Left lung (tissue), 10 donors: ENCODE data around the gene F10. TPM values are rescaled to one million over a fixed set of nuclear protein-coding genes. Genes with fewer than 3 reads are reported as not detected.
A peak's percentile ranks its signal among the peaks of the same experiment; 100 is the strongest.

Experiments used
- ATAC-seq: fragments of 200-7000 bp; cut with Tn5 transposase; one replicate; pipeline ENCODE4 v1.9.1; 2020; ENCODE audit warnings: moderate library complexity
- DNase-seq, 4 donors: peaks; one replicate each; pipeline ENCODE4 v3.0.0-alpha.2; 2013 to 2020
- H3K27ac ChIP-seq, 2 donors: fragments of 200-600 bp; sonication (generic) in 1 of 2; one replicate each; pipeline versions ENCODE4 v1.5.0 to v1.8.0; 2020 to 2021
- H3K27me3 ChIP-seq, 2 donors: fragments of 200-600 bp; sonication (generic) in 1 of 2; one replicate each; pipeline versions ENCODE4 v1.5.0 to v1.8.0; 2020 to 2021
- H3K36me3 ChIP-seq, 2 donors: fragments of 200-600 bp; sonication (generic) in 1 of 2; one replicate each; pipeline versions ENCODE4 v1.5.0 to v1.8.0; 2020 to 2021
- H3K4me1 ChIP-seq, 2 donors: fragments of 200-600 bp; one replicate each; pipeline ENCODE4 v1.8.0; 2021
- H3K4me3 ChIP-seq, 2 donors: fragments of 200-600 bp; sonication (generic) in 1 of 2; one replicate each; pipeline versions ENCODE4 v1.5.0 to v1.8.0; 2020 to 2021; ENCODE audit warnings: mild to moderate bottlenecking in 1 of 2
- H3K9me3 ChIP-seq, 2 donors: fragments of 200-600 bp; sonication (generic) in 1 of 2; one replicate each; pipeline versions ENCODE4 v1.5.0 to v1.8.0; 2020 to 2021
- intact Hi-C, 2 donors: fragments of 100-400 bp; cut with DNase I; formaldehyde crosslinking; loops; one replicate each; pipeline versions ENCODE4 v1.11.2 to v1.14.2; 2022
- polyA plus RNA-seq, 6 donors: library from polyadenylated mRNA; unstranded; fragments of 120-200 nt; gene quantifications; one replicate each; pipeline ENCODE4 v1.2.1, GENCODE V29; 2013; ENCODE audit not compliant: insufficient read length in 6 of 6
- total RNA-seq, 2 donors: library from RNA; stranded (reverse); fragmentation: NEBNext Ultra II Directional; extraction: Animal tissue kit (Norgen Biotek cat#: 25700); gene quantifications; one replicate each; pipeline ENCODE4 v1.2.1, GENCODE V29; 2021
- TF ChIP-seq, protein P1 (sequence below), 2 donors: fragments of 200-600 bp; sonication (generic) in 1 of 2; IDR thresholded peaks; one replicate each; pipeline versions ENCODE4 v1.5.0 to v1.8.0; 2021; ENCODE audit warnings: antibody characterized with exemption in 2 of 2
- donor health status: DM: no; HTN: yes; CAD: no.
- donor health status: DM: no; HTN: no; CAD: no.

The F10 gene
- total and polyA plus RNA-seq, 8 donors: 6.2 to 21.8 (median 15.1) TPM

GRCh38 chr13:113150550-113151365 lies 28.2 kb downstream of the F10 start:
- Histone ChIP-seq H3K36me3 (no peaks in the 10 kb centered on the region), H3K9me3 (no peaks in the 10 kb centered on the region), H3K27ac (no peak overlapping the region), H3K27me3 (peaks cover 0 to 25% of the 10 kb centered on the region in 2 donors), H3K4me1 (peaks cover 13 to 26% of the 10 kb centered on the region in 2 donors), H3K4me3 (no peak overlapping the region)
- TF ChIP-seq, protein P1, sequence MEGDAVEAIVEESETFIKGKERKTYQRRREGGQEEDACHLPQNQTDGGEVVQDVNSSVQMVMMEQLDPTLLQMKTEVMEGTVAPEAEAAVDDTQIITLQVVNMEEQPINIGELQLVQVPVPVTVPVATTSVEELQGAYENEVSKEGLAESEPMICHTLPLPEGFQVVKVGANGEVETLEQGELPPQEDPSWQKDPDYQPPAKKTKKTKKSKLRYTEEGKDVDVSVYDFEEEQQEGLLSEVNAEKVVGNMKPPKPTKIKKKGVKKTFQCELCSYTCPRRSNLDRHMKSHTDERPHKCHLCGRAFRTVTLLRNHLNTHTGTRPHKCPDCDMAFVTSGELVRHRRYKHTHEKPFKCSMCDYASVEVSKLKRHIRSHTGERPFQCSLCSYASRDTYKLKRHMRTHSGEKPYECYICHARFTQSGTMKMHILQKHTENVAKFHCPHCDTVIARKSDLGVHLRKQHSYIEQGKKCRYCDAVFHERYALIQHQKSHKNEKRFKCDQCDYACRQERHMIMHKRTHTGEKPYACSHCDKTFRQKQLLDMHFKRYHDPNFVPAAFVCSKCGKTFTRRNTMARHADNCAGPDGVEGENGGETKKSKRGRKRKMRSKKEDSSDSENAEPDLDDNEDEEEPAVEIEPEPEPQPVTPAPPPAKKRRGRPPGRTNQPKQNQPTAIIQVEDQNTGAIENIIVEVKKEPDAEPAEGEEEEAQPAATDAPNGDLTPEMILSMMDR (IDR thresholded peaks at IDR 0.05): no peak
- intact Hi-C loops: no loop called here
- ATAC-seq (no peak), DNase-seq (no peak)

DNA sequence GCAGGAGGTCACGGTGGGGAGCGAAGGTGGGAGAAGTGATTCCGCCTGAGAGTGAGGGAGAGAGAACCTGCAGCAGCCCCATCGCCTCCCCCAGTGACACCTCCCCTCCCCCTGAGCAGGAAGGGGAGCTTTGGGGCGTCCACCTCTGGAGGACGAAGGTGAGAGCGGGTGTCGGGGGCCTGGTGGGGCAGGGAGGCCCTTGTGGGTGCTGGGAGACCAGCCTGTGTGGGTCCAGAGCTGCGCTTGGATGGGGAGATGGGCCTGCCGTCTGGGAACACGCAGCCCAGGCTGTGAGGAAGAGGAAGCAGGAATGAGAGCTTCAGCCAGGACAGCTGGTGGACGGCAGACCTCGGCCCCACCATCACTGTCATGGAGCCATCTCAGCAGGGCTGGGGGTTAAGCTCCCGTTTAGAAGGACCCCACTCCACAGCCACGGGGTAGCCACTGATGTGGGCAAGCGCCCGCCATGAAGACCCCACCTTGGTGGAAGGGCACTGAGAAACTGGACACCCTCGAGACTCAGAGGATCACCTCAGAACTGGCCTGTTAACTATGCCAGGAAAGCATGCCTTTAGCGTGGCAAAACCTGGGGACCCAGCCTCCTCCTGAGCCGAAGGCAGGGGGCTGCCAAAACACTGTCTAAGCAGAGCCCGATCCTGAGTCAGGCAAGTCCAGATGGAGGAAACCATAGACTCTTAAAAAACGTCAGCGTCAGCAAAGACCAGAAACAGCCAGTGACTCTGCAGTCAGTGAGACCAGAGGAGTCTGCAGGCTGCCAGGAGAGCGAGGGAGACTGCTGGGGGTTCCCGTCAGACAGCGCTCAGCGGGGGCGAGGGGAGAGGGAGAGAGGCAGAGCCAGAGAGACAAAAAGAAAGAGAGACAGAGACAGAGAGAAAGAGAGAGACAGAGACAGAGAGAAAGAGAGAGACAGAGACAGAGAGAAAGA lies 29.4 kb downstream of the F10 start:
- Histone ChIP-seq H3K36me3 (no peaks in the 10 kb centered on the region), H3K27ac (peak overlapping the region in 1 of 2 donors; percentile 18), H3K4me1 (peaks cover 13 to 26% of the 10 kb centered on the region in 2 donors), H3K27me3 (peaks cover 0 to 25% of the 10 kb centered on the region in 2 donors), H3K4me3 (peak overlapping the region in 1 of 2 donors; percentile 39), H3K9me3 (no peaks in the 10 kb centered on the region)
- TF ChIP-seq, protein P1 (IDR thresholded peaks at IDR 0.05): no peak
- peak; percentile 21 for ATAC-seq
- intact Hi-C loops: no loop called here
- DNase-seq: peak in 2 of 4 donors; percentile 22 to 47

DNA sequence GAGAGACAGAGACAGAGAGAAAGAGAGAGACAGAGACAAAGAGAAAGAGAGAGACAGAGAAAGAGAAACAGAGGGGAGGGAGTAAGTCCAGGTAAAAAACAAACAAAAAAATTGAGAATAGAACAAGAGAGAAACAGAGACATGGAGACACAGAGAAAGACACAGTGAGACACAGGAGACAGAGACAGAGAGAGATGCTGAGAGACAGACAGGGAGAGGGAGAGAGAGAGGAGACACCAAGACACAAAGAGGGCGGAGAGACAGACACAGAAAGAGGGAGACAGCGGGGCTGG lies 30.0 kb downstream of the F10 start:
- TF ChIP-seq, protein P1 (IDR thresholded peaks at IDR 0.05): no peak
- Histone ChIP-seq H3K27ac (peak overlapping the region in 1 of 2 donors; percentile 18), H3K4me1 (peaks cover 13 to 26% of the 10 kb centered on the region in 2 donors), H3K27me3 (peaks cover 0 to 25% of the 10 kb centered on the region in 2 donors), H3K9me3 (no peaks in the 10 kb centered on the region), H3K36me3 (no peaks in the 10 kb centered on the region), H3K4me3 (peak overlapping the region in 1 of 2 donors; percentile 39)
- DNase-seq: no peak
- intact Hi-C loops: no loop called here
- ATAC-seq: no peak

- Histone ChIP-seq H3K27me3 (peaks cover 0 to 25% of the 10 kb centered on the region in 2 donors), H3K36me3 (no peaks in the 10 kb centered on the region), H3K27ac (peak overlapping the region; percentile 66 to 77), H3K4me1 (peaks cover 13 to 26% of the 10 kb centered on the region in 2 donors), H3K4me3 (peak overlapping the region; percentile 30 to 39), H3K9me3 (no peaks in the 10 kb centered on the region)
- TF ChIP-seq, protein P1 (IDR thresholded peaks at IDR 0.05): no peak
- DNase-seq (peak in 3 of 4 donors; percentile 24 to 87 (median 70)), ATAC-seq (peak; percentile 46)
- intact Hi-C loops: no loop called here
Observed at GRCh38 chr13:113152984-113153809, 30.6 kb downstream of the F10 start.
